Measurements from ENCODE around the gene ATP8A1. TPM values are rescaled to one million over a fixed set of nuclear protein-coding genes. Genes with fewer than 3 reads are reported as not detected.

Gene ATP8A1
- total RNA-seq, 2 donors from 2014 or later: 64.7 to 70.5 TPM

- intact Hi-C loops (cut with DNase I, micrococcal nuclease): no loop called here
- no peak for ATAC-seq
- no peak for DNase-seq
These were observed 23.1 kb downstream of the ATP8A1 start for GRCh38 chr4:42633605-42634388.

GRCh38 chr4:42632653-42633382, 24.1 kb downstream of the ATP8A1 start:
- DNase-seq (no peak), ATAC-seq (no peak)
- intact Hi-C loops (cut with DNase I, micrococcal nuclease): no loop called here

GRCh38 chr4:42630908-42631307, 26.0 kb downstream of the ATP8A1 start:
- intact Hi-C loops (cut with DNase I, micrococcal nuclease): no loop called here
- DNase-seq (no peak), ATAC-seq (peak; percentile 38)

- DNase-seq: peak; percentile 73 to 84
These were observed 28.2 kb downstream of the ATP8A1 start for GRCh38 chr4:42628740-42629139.

GRCh38 chr4:42627885-42628646, 28.8 kb downstream of the ATP8A1 start:
- ATAC-seq: peak; percentile 67
- peak; percentile 45 to 58 for DNase-seq
- intact Hi-C loops (cut with DNase I, micrococcal nuclease): no loop called here

More at GRCh38 chr4:42628740-42629139, 28.2 kb downstream of the ATP8A1 start:
- intact Hi-C loops (cut with DNase I, micrococcal nuclease): no loop called here
- ATAC-seq: peak; percentile 92

- intact Hi-C loops (cut with DNase I, micrococcal nuclease): no loop called here
- no peak for ATAC-seq
- DNase-seq: no peak
These were observed 30.2 kb downstream of the ATP8A1 start for GRCh38 chr4:42626629-42627146.

- ATAC-seq: peak; percentile 58
- no peak for DNase-seq
- intact Hi-C loops (cut with DNase I, micrococcal nuclease): no loop called here
These were observed 31.6 kb downstream of the ATP8A1 start for GRCh38 chr4:42625329-42625728.

GRCh38 chr4:42624551-42624950, 32.4 kb downstream of the ATP8A1 start:
- intact Hi-C loops (cut with DNase I, micrococcal nuclease): no loop called here
- ATAC-seq (no peak), DNase-seq (no peak)

GRCh38 chr4:42618023-42618422, 38.9 kb downstream of the ATP8A1 start:
- peak; percentile 100 for ATAC-seq

GRCh38 chr4:42617030-42617429, 39.9 kb downstream of the ATP8A1 start:
- ATAC-seq (peak; percentile 62), DNase-seq (no peak)
- intact Hi-C loops (cut with DNase I, micrococcal nuclease): no loop called here

More at GRCh38 chr4:42618023-42618422, 38.9 kb downstream of the ATP8A1 start:
- peak; percentile 35 to 64 for DNase-seq
- intact Hi-C loops (cut with DNase I, micrococcal nuclease): no loop called here

- DNase-seq: no peak
- no peak for ATAC-seq
- intact Hi-C loops (cut with DNase I, micrococcal nuclease): no loop called here
These were observed 40.3 kb downstream of the ATP8A1 start for GRCh38 chr4:42616572-42616971.

- intact Hi-C loops (cut with DNase I, micrococcal nuclease): no loop called here
- no peak for DNase-seq
- ATAC-seq: no peak
These were observed 41.7 kb downstream of the ATP8A1 start for GRCh38 chr4:42615131-42615763.

GRCh38 chr4:42612898-42613297, 44.0 kb downstream of the ATP8A1 start:
- intact Hi-C loops (cut with DNase I, micrococcal nuclease): no loop called here
- ATAC-seq: no peak

GRCh38 chr4:42610941-42611340, 46.0 kb downstream of the ATP8A1 start:
- no peak for ATAC-seq
- intact Hi-C loops (cut with DNase I, micrococcal nuclease): no loop called here
- no peak for DNase-seq

More at GRCh38 chr4:42612898-42613297, 44.0 kb downstream of the ATP8A1 start:
- DNase-seq: no peak

GRCh38 chr4:42609051-42609450, 47.9 kb downstream of the ATP8A1 start:
- intact Hi-C loops (cut with DNase I, micrococcal nuclease): no loop called here
- DNase-seq (no peak), ATAC-seq (no peak)

GRCh38 chr4:42608551-42608950, 48.4 kb downstream of the ATP8A1 start:
- ATAC-seq: no peak

GRCh38 chr4:42607011-42607726, 49.7 kb downstream of the ATP8A1 start:
- no peak for DNase-seq
- ATAC-seq: no peak
- intact Hi-C loops (cut with DNase I, micrococcal nuclease): no loop called here

More at GRCh38 chr4:42608551-42608950, 48.4 kb downstream of the ATP8A1 start:
- intact Hi-C loops (cut with DNase I, micrococcal nuclease): no loop called here
- no peak for DNase-seq

GRCh38 chr4:42605264-42605663, 51.6 kb downstream of the ATP8A1 start:
- ATAC-seq (no peak), DNase-seq (no peak)
- intact Hi-C loops (cut with DNase I, micrococcal nuclease): no loop called here

Measured in left colon (tissue), 2 donors.